Embryonic facial prominence (tissue), 1 donor: ENCODE data around the gene DVL1.

Experiments used
- DNase-seq: peaks from one replicate; pipeline ENCODE4 v3.0.0-alpha.2; 2016; ENCODE audit errors: extremely low spot score

Gene DVL1

GRCh38 chr1:1356796-1357401 is 7.7 kb upstream of the DVL1 start:
- DNase-seq = no peak

GRCh38 chr1:1356166-1356795 is 7.1 kb upstream of the DVL1 start:
- no peak for DNase-seq

GRCh38 chr1:1355416-1355815 is 6.2 kb upstream of the DVL1 start:
- DNase-seq = no peak

- no peak for DNase-seq
Observed at GRCh38 chr1:1354271-1355247, 5.3 kb upstream of the DVL1 start.

GRCh38 chr1:1353389-1354151 is 4.4 kb upstream of the DVL1 start:
- no peak for DNase-seq

GRCh38 chr1:1352786-1353388 is 3.7 kb upstream of the DVL1 start:
- no peak for DNase-seq

GRCh38 chr1:1351511-1352427 is 2.6 kb upstream of the DVL1 start:
- DNase-seq = no peak

- no peak for DNase-seq
Observed at GRCh38 chr1:1348420-1349255, 580 bp downstream of the DVL1 start.

- DNase-seq = no peak
Observed at GRCh38 chr1:1347663-1348419, 1.4 kb downstream of the DVL1 start.

GRCh38 chr1:1347026-1347595 is 2.1 kb downstream of the DVL1 start:
- no peak for DNase-seq

- DNase-seq = no peak
Observed at GRCh38 chr1:1346501-1346890, 2.7 kb downstream of the DVL1 start.

- DNase-seq = no peak
Observed at GRCh38 chr1:1345860-1346500, 3.2 kb downstream of the DVL1 start.

- DNase-seq = no peak
Observed at GRCh38 chr1:1345384-1345783, 3.8 kb downstream of the DVL1 start.

- DNase-seq = no peak
Observed at GRCh38 chr1:1344655-1345361, 4.4 kb downstream of the DVL1 start.

- DNase-seq = no peak
Observed at GRCh38 chr1:1343811-1344421, 5.3 kb downstream of the DVL1 start.

GRCh38 chr1:1342584-1343115 is 6.6 kb downstream of the DVL1 start:
- DNase-seq = no peak
